HepG2 (cell line): Measurements from ENCODE around the gene LDLRAD4. TPM values are rescaled to one million over a fixed set of nuclear protein-coding genes. Genes with fewer than 3 reads are reported as not detected.

Experiments
- ATAC-seq: fragments of 200-7000 bp; cut with Tn5 transposase; 3 replicates; pipeline ENCODE4 v1.9.1; 2020; ENCODE audit warnings: mild to moderate bottlenecking, moderate library complexity
- BruUV-seq: library from RNA; stranded (reverse); fragments of 400-500 nt; replicated peaks from 2 replicates; lab custom pipeline; 2021; lab: Mats Ljungman, UMichigan
- CTCF ChIA-PET: fragments of 300-600 bp; formaldehyde crosslinking; extraction: SDS; loops from one replicate; lab custom pipeline; 2021; ENCODE audit warnings: low total read pairs, inconsistent platforms, low intra/inter-chr PET ratio; lab: Yijun Ruan, JAX
- POLR2A ChIA-PET: fragments of 350-600 bp; sonication (Branson Sonifier 250); formaldehyde crosslinking; loops from one replicate; lab custom pipeline; 2020; ENCODE audit warnings: antibody characterized with exemption, inconsistent platforms; lab: Yijun Ruan, JAX
- DNase-seq: peaks from one replicate; pipeline ENCODE4 v3.0.0-alpha.2; 2015; ENCODE audit warnings: low spot score
- FAIRE-seq: peaks from 3 replicates; lab custom pipeline; 2011; peaks lifted over from hg19 to GRCh38; lab: Jason Lieb, UNC
- H2AFZ ChIP-seq: one replicate; pipeline ENCODE4 v1.6.1; 2011; ENCODE audit warnings: low read length, inconsistent platforms
- H3K27ac ChIP-seq: fragments of 300-600 bp; 3 replicates; pipeline ENCODE4 v1.8.0; 2011; ENCODE audit warnings: mixed run types, mild to moderate bottlenecking, mixed read lengths, low read length, inconsistent platforms; ENCODE audit not compliant: insufficient read depth; ENCODE audit errors: extremely low read length
- H3K27me3 ChIP-seq, 2 experiments: fragments of 200-600 bp in 1 of 2; 2 replicates in 1 of 2; 3 replicates in 1 of 2; pipeline versions ENCODE4 v1.6.0 to v1.8.0; 2011; ENCODE audit warnings: low read length in 2 of 2, mild to moderate bottlenecking in 2 of 2, moderate library complexity in 2 of 2, inconsistent platforms in 1 of 2; ENCODE audit not compliant: insufficient read depth in 2 of 2, control insufficient read depth in 1 of 2
- H3K36me3 ChIP-seq, 2 experiments: fragments of 200-600 bp in 1 of 2; replicated peaks in 1 of 2; 2 replicates in 1 of 2; 3 replicates in 1 of 2; pipeline versions ENCODE4 v1.5.1 to v1.8.0; 2011; ENCODE audit warnings: low read length in 2 of 2, inconsistent platforms in 1 of 2; ENCODE audit not compliant: insufficient read depth in 2 of 2, control insufficient read depth in 1 of 2
- H3K4me1 ChIP-seq: 2 replicates; pipeline ENCODE4 v1.5.1; 2012; ENCODE audit warnings: low read length, inconsistent platforms; ENCODE audit not compliant: insufficient read depth
- H3K4me2 ChIP-seq: 2 replicates; pipeline ENCODE4 v1.6.0; 2011; ENCODE audit warnings: low read depth, low read length, inconsistent platforms
- H3K4me3 ChIP-seq, 3 experiments: fragments of 200-600 bp in 1 of 3; sonication (generic), shearing (Covaris generic) in 1 of 3; replicated peaks in 1 of 3; 2 replicates each; pipeline ENCODE4 v1.5.1; 2011 to 2016; ENCODE audit warnings: low read length in 3 of 3, inconsistent platforms in 2 of 3, low read depth in 2 of 3, mild to moderate bottlenecking in 2 of 3, control low read depth in 1 of 3, mixed read lengths in 1 of 3; ENCODE audit not compliant: insufficient read depth in 1 of 3
- H3K79me2 ChIP-seq: one replicate; pipeline ENCODE4 v1.6.1; 2011; ENCODE audit warnings: low read length, inconsistent platforms; ENCODE audit not compliant: insufficient read depth
- H3K9ac ChIP-seq: 2 replicates; pipeline ENCODE4 v1.6.0; 2011; ENCODE audit warnings: mild to moderate bottlenecking, low read depth, low read length, inconsistent platforms; ENCODE audit not compliant: insufficient read depth
- H3K9me3 ChIP-seq: 2 replicates; pipeline ENCODE4 v1.5.1; 2012; ENCODE audit warnings: mild to moderate bottlenecking, low read length
- H4K20me1 ChIP-seq: 2 replicates; pipeline ENCODE4 v1.6.0; 2011; ENCODE audit warnings: inconsistent platforms, mild to moderate bottlenecking, low read length, moderate library complexity; ENCODE audit not compliant: insufficient read depth
- ATF7 ChIP-seq, 2 experiments: fragments of 450-650 bp in 1 of 2; sonication (generic) in 1 of 2; formaldehyde crosslinking in 1 of 2; IDR thresholded peaks; 2 replicates each; pipeline versions ENCODE4 v1.4.0 to v1.6.1; 2016 to 2020; ENCODE audit warnings: antibody characterized with exemption in 1 of 2, mild to moderate bottlenecking in 1 of 2, missing genetic modification reagents in 1 of 2
- CREB1 ChIP-seq, 2 experiments: fragments of 450-650 bp in 1 of 2; IDR thresholded peaks; 2 replicates each; pipeline ENCODE4 v1.6.1; 2016 to 2017; ENCODE audit warnings: control low read depth in 1 of 2, mild to moderate bottlenecking in 1 of 2, missing compliant biosample characterization in 1 of 2, missing genetic modification characterization in 1 of 2
- HNF4G ChIP-seq, 2 experiments: sonication (generic) in 1 of 2; formaldehyde crosslinking in 1 of 2; IDR thresholded peaks; 2 replicates each; pipeline versions ENCODE4 v1.4.0 to v1.6.1; 2011 to 2020; ENCODE audit warnings: borderline replicate concordance in 2 of 2, low read depth in 2 of 2, mild to moderate bottlenecking in 2 of 2, low read length in 1 of 2, missing genetic modification reagents in 1 of 2, moderate library complexity in 1 of 2
- ZNF292 ChIP-seq: sonication (generic); formaldehyde crosslinking; IDR thresholded peaks from 2 replicates; pipeline ENCODE4 v1.8.1; 2022; ENCODE audit warnings: mild to moderate bottlenecking, low read depth, missing genetic modification reagents, borderline replicate concordance
- WGBS: methylation state at CpG from one replicate; pipeline ENCODE4 v1.1.6; 2017; ENCODE audit warnings: low lambda C conversion rate; 5-methylcytosine and 5-hydroxymethylcytosine counted together
- in situ Hi-C: cut with HindIII; loops from 2 replicates; pipeline ENCODE4 v1.10.0; 2017; ENCODE audit warnings: low pct_unique_long_range_greater_than_20kb; ENCODE audit not compliant: extremely low pct_ligation_motif_present
- intact Hi-C: fragments of 100-400 bp; cut with micrococcal nuclease; formaldehyde crosslinking; loops from one replicate; pipeline ENCODE4 v1.10.0; 2022; ENCODE audit not compliant: unreplicated experiment
- polyA plus RNA-seq, 8 experiments: library from polyadenylated mRNA; depleted of rRNA in 3 of 8; stranded (reverse) in 7 of 8; unstranded in 1 of 8; fragments of >200 nt; fragmentation: Illumina TruSeq in 4 of 8; extraction: Trizol in 4 of 8; gene quantifications; 2 replicates each; pipeline versions ENCODE4 v1.2.1 to v1.2.3, GENCODE V29; 2011 to 2016; ENCODE audit warnings: low read depth in 4 of 8, missing spikeins in 1 of 8, mixed read lengths in 1 of 8; ENCODE audit not compliant: insufficient read depth in 1 of 8
- total RNA-seq, 5 experiments: library from RNA; depleted of rRNA; stranded (reverse); fragments of >200 nt; fragmentation: Illumina TruSeq; extraction: Trizol; gene quantifications; 2 replicates each; pipeline ENCODE4 v1.2.3, GENCODE V29; 2016; ENCODE audit warnings: low read depth in 1 of 5
- TF ChIP-seq, protein P1 (sequence below): sonication (generic); formaldehyde crosslinking; conservative IDR thresholded peaks from 2 replicates; pipeline ENCODE4 v1.4.0; 2020; ENCODE audit warnings: mild to moderate bottlenecking, missing genetic modification reagents, moderate library complexity
- TF ChIP-seq, protein P2 (sequence below): sonication (generic); formaldehyde crosslinking; IDR thresholded peaks from 2 replicates; pipeline ENCODE4 v1.4.0; 2020; ENCODE audit warnings: missing genetic modification reagents, borderline replicate concordance
- TF ChIP-seq, protein P3 (sequence below): IDR thresholded peaks from 2 replicates; pipeline ENCODE4 v1.6.1; 2016; ENCODE audit warnings: missing biosample characterization, missing genetic modification reagents, low read depth

The LDLRAD4 gene
- total and polyA plus RNA-seq, 2 of the 13 experiments (the other 11 are each of a cell fraction or from before 2014, with no cell fraction given) = 13.6 to 20.9 TPM

DNA sequence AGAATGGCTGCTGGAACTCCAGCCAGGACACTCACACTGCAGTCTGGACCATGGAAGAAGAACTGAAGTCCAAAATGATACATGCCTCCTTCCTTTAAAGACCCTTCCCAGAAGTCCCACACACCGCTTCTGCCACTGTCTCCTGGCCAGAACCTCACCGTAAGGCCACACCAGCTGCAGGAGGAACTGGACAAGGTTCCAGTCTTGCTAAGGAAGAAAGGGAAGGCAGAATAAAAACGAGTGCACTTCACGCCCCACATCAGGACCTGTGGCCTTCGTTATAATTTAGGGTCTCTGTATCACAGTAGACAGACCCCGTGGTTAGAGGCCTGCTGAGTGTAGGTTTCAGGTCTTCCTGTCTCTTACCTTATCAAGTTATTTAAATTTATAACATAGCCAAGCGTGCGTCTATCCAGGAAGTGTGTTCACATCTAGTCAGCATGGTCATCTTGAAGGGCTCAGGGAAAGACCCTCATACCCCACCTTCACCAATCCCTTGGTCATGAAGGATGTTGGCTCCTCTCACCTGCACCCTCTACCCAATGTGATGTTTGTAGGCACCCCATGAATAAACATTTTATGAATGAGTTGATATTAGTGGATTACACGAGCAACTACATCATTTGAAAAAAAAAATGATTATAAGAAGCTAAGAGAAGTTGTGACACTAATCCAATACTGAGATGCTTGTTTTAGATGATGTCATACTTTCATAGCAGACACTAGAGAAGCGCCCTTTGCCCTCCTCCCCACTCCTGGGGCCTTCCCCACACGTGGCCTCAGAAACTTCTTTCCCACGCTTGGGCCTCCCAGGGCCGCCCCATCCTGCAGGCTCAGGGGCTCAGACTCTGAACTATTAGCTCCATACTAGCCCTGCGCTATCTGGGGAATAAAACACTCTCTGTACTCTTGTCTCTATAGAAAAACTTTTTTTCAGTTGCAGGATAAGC is 350.2 kb downstream of the LDLRAD4 start:
- no peak overlapping the region for H3K27ac ChIP-seq
- POLR2A ChIA-PET = interaction anchor here (1.3 kb wide), 1 partner anchor 27 kb away, joined by 3 read pairs; no protein-coding TSS in a partner anchor
- TF ChIP-seq, protein P1, sequence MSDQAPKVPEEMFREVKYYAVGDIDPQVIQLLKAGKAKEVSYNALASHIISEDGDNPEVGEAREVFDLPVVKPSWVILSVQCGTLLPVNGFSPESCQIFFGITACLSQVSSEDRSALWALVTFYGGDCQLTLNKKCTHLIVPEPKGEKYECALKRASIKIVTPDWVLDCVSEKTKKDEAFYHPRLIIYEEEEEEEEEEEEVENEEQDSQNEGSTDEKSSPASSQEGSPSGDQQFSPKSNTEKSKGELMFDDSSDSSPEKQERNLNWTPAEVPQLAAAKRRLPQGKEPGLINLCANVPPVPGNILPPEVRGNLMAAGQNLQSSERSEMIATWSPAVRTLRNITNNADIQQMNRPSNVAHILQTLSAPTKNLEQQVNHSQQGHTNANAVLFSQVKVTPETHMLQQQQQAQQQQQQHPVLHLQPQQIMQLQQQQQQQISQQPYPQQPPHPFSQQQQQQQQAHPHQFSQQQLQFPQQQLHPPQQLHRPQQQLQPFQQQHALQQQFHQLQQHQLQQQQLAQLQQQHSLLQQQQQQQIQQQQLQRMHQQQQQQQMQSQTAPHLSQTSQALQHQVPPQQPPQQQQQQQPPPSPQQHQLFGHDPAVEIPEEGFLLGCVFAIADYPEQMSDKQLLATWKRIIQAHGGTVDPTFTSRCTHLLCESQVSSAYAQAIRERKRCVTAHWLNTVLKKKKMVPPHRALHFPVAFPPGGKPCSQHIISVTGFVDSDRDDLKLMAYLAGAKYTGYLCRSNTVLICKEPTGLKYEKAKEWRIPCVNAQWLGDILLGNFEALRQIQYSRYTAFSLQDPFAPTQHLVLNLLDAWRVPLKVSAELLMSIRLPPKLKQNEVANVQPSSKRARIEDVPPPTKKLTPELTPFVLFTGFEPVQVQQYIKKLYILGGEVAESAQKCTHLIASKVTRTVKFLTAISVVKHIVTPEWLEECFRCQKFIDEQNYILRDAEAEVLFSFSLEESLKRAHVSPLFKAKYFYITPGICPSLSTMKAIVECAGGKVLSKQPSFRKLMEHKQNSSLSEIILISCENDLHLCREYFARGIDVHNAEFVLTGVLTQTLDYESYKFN (CRISPR knock-in tag) = 0 out of 2 replicates have a peak, but pooled peaks have one; percentile 17
- TF ChIP-seq HNF4G (IDR thresholded peaks at IDR 0.05; ENCODE audit: borderline replicate concordance, low read depth, low read length) (peak; percentile 25; the same call in 1 of the 2 replicates), HNF4G (CRISPR knock-in tag; IDR thresholded peaks at IDR 0.05; ENCODE audit: borderline replicate concordance, low read depth) (no peak), CREB1 (IDR thresholded peaks at IDR 0.05) (peak; percentile 23; the same call in 1 of the 2 replicates), CREB1 (CRISPR knock-in tag; IDR thresholded peaks at IDR 0.05) (no peak), ATF7 (IDR thresholded peaks at IDR 0.05) (peak; percentile 92), ATF7 (CRISPR knock-in tag; IDR thresholded peaks at IDR 0.05) (no peak), ZNF292 (CRISPR knock-in tag) (no peak)
- TF ChIP-seq, protein P2, sequence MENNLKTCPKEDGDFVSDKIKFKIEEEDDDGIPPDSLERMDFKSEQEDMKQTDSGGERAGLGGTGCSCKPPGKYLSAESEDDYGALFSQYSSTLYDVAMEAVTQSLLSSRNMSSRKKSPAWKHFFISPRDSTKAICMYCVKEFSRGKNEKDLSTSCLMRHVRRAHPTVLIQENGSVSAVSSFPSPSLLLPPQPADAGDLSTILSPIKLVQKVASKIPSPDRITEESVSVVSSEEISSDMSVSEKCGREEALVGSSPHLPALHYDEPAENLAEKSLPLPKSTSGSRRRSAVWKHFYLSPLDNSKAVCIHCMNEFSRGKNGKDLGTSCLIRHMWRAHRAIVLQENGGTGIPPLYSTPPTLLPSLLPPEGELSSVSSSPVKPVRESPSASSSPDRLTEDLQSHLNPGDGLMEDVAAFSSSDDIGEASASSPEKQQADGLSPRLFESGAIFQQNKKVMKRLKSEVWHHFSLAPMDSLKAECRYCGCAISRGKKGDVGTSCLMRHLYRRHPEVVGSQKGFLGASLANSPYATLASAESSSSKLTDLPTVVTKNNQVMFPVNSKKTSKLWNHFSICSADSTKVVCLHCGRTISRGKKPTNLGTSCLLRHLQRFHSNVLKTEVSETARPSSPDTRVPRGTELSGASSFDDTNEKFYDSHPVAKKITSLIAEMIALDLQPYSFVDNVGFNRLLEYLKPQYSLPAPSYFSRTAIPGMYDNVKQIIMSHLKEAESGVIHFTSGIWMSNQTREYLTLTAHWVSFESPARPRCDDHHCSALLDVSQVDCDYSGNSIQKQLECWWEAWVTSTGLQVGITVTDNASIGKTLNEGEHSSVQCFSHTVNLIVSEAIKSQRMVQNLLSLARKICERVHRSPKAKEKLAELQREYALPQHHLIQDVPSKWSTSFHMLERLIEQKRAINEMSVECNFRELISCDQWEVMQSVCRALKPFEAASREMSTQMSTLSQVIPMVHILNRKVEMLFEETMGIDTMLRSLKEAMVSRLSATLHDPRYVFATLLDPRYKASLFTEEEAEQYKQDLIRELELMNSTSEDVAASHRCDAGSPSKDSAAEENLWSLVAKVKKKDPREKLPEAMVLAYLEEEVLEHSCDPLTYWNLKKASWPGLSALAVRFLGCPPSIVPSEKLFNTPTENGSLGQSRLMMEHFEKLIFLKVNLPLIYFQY (CRISPR knock-in tag) = no peak
- TF ChIP-seq, protein P3, sequence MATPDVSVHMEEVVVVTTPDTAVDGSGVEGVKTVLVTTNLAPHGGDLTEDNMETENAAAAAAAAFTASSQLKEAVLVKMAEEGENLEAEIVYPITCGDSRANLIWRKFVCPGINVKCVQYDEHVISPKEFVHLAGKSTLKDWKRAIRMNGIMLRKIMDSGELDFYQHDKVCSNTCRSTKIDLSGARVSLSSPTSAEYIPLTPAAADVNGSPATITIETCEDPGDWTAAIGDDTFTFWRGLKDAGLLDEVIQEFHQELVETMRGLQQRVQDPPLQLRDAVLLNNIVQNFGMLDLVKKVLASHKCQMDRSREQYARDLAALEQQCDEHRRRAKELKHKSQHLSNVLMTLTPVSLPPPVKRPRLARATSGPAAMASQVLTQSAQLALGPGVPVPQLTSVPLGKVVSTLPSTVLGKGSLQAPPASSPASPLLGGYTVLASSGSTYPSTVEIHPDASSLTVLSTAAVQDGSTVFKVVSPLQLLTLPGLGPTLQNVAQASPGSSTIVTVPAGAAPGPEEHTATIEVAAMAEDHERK = no peak
- TF ChIP-seq, all 625 proteins: peak for 4

More for the DNA sequence above, 350.2 kb downstream of the LDLRAD4 start:
- intact Hi-C loops (no loop called here), in situ Hi-C loops (loop anchor here (25.0 kb wide), 1 partner anchor 219 kb away; no protein-coding TSS in a partner anchor)
- no peak overlapping the region for H3K9ac ChIP-seq
- WGBS = 73% methylated on average over 12 of the region's 14 CpGs
- DNase-seq (peak; percentile 17), FAIRE-seq (no peak), ATAC-seq (peak; percentile 62)
- no peaks in the 10 kb centered on the region for H3K79me2 ChIP-seq
- no peak overlapping the region for H3K4me2 ChIP-seq
- CTCF ChIA-PET = no interaction called here
- H3K4me1 ChIP-seq = peaks cover 10% of the 10 kb centered on the region
- H3K9me3 ChIP-seq = no peaks in the 10 kb centered on the region
- no peaks in the 10 kb centered on the region for H4K20me1 ChIP-seq
- BruUV-seq = no TSS peak
- H3K27me3 ChIP-seq = no peaks in the 10 kb centered on the region
- H2AFZ ChIP-seq = no peak overlapping the region
- H3K36me3 ChIP-seq = no peaks in the 10 kb centered on the region
- no peak overlapping the region for H3K4me3 ChIP-seq
